Prostate gland (tissue), 2 donors: Measurements from ENCODE around the gene ORAI2.
"Not testable (repeated sequence)": the region's sequence is repeated elsewhere in the genome, so short reads cannot be mapped to it uniquely, and the experiment has no call there.

Experiments used
- POLR2A ChIP-seq: fragments of 450-650 bp; IDR thresholded peaks from one replicate; pipeline ENCODE4 v1.6.1; 2016; ENCODE audit warnings: antibody characterized with exemption, mild to moderate bottlenecking
- TF ChIP-seq, protein P1 (sequence below), 4 experiments: fragments of 200-600 bp in 2 of 4; fragments of 450-650 bp in 2 of 4; sonication (generic) in 2 of 4; IDR thresholded peaks; 1 replicate in 3 of 4; 2 replicates in 1 of 4; pipeline ENCODE4 v1.5.1; 2016 to 2019; ENCODE audit warnings: antibody characterized with exemption in 4 of 4, mild to moderate bottlenecking in 2 of 4, moderate library complexity in 2 of 4

DNA sequence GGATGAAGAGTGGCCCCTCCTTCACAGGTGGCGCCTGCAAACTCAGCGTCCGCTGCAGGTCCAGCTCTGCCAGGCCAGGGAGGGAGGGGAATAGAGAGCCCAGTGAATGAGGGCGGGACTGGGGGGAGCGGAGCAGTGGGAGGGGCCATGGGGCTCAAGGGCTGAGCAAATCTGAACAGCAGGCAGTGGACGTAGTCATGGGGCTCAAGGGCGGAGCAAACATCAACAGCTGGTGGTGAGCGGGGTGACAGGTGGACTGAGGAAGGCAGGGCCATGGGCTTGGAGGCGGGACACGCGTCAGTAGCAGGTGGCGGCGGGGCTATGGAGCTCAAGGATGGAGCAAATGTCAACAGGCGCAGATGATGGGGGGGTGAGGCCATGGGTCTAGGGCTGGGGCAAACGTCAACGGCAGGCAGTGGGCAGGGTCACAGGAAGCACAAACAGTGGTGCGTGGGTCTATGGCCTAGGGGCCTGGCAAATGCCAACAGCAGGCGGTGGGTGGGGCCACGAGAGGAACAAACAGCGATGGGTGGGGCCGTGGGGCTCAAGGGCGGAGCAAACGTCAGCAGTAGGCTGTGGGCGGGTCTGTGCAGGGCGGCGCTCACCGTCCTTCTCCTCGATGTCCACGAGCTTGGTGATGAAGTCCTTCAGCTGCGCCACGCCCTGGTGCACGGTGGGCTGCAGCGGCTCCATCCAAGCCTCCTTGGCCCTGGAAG lies 60.0 kb downstream of the ORAI2 start:
- TF ChIP-seq POLR2A, result not testable (repeated sequence)
- TF ChIP-seq, protein P1, sequence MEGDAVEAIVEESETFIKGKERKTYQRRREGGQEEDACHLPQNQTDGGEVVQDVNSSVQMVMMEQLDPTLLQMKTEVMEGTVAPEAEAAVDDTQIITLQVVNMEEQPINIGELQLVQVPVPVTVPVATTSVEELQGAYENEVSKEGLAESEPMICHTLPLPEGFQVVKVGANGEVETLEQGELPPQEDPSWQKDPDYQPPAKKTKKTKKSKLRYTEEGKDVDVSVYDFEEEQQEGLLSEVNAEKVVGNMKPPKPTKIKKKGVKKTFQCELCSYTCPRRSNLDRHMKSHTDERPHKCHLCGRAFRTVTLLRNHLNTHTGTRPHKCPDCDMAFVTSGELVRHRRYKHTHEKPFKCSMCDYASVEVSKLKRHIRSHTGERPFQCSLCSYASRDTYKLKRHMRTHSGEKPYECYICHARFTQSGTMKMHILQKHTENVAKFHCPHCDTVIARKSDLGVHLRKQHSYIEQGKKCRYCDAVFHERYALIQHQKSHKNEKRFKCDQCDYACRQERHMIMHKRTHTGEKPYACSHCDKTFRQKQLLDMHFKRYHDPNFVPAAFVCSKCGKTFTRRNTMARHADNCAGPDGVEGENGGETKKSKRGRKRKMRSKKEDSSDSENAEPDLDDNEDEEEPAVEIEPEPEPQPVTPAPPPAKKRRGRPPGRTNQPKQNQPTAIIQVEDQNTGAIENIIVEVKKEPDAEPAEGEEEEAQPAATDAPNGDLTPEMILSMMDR (IDR thresholded peaks at IDR 0.05), result not testable (repeated sequence)
